H1 (cell line): ENCODE measurements around the gene CYB561D2. TPM values are rescaled to one million over a fixed set of nuclear protein-coding genes. Genes with fewer than 3 reads are reported as not detected.

Experiments
- CTCF ChIA-PET: fragments of 300-600 bp; sonication (Branson Sonifier 250); formaldehyde crosslinking; loops from one replicate; lab custom pipeline; 2021; ENCODE audit not compliant: partially characterized antibody; lab: Charles Lee
- POLR2A ChIA-PET: fragments of 300-600 bp; sonication (Branson Sonifier 250); formaldehyde crosslinking; loops from one replicate; lab custom pipeline; 2021; ENCODE audit warnings: inconsistent platforms; ENCODE audit not compliant: partially characterized antibody; lab: Charles Lee
- DNase-seq, 2 experiments: peaks; one replicate each; pipeline versions ENCODE4 v3.0.0 to v3.0.0-alpha.2; 2010 to 2022; ENCODE audit warnings: low spot score in 2 of 2, low read depth in 1 of 2, mixed read lengths in 1 of 2
- FAIRE-seq: peaks from 2 replicates; lab custom pipeline; 2011; peaks lifted over from hg19 to GRCh38; lab: Jason Lieb, UNC
- H2AFZ ChIP-seq: 2 replicates; pipeline ENCODE4 v1.8.1; 2012; ENCODE audit warnings: low read length, inconsistent platforms
- H2AK5ac ChIP-seq: 2 replicates; pipeline ENCODE4 v1.6.1; 2013; ENCODE audit warnings: low read depth, low read length
- H2BK120ac ChIP-seq: replicated peaks from 2 replicates; pipeline ENCODE3; 2013; ENCODE audit warnings: low read depth, low read length, inconsistent platforms
- H2BK12ac ChIP-seq: 2 replicates; pipeline ENCODE4 v1.6.1; 2013; ENCODE audit warnings: low read depth, low read length
- H2BK15ac ChIP-seq: 2 replicates; pipeline ENCODE4 v1.6.1; 2013; ENCODE audit warnings: low read length
- H2BK20ac ChIP-seq: 2 replicates; pipeline ENCODE4 v1.6.1; 2013; ENCODE audit warnings: low read length
- H2BK5ac ChIP-seq: 2 replicates; pipeline ENCODE4 v1.6.1; 2013; ENCODE audit warnings: low read depth, low read length
- H3K14ac ChIP-seq: 2 replicates; pipeline ENCODE4 v1.6.1; 2013; ENCODE audit warnings: inconsistent platforms; ENCODE audit not compliant: insufficient read length
- H3K18ac ChIP-seq: 2 replicates; pipeline ENCODE4 v1.6.1; 2013; ENCODE audit warnings: low read length; ENCODE audit errors: extremely low read depth
- H3K23ac ChIP-seq: 2 replicates; pipeline ENCODE4 v1.6.1; 2013; ENCODE audit warnings: inconsistent platforms; ENCODE audit not compliant: insufficient read length
- H3K23me2 ChIP-seq: 2 replicates; pipeline ENCODE4 v1.6.1; 2013; ENCODE audit warnings: low read depth, low read length
- H3K27ac ChIP-seq: 2 replicates; pipeline ENCODE4 v1.6.1; 2011; ENCODE audit warnings: low read depth, low read length, inconsistent platforms
- H3K27me3 ChIP-seq, 4 experiments: replicated peaks in 1 of 4; 1 replicate in 1 of 4; 2 replicates in 3 of 4; pipeline versions ENCODE4 v1.6.1 to v1.8.1; 2011 to 2013; ENCODE audit warnings: low read length in 3 of 4, mild to moderate bottlenecking in 3 of 4, inconsistent platforms in 2 of 4, mixed read lengths in 2 of 4, moderate library complexity in 1 of 4; ENCODE audit not compliant: control insufficient read depth in 3 of 4, insufficient read depth in 3 of 4; ENCODE audit errors: extremely low read depth in 1 of 4
- H3K36me3 ChIP-seq, 4 experiments: 2 replicates each; pipeline versions ENCODE4 v1.6.1 to v1.8.1; 2011 to 2013; ENCODE audit warnings: mild to moderate bottlenecking in 4 of 4, low read length in 3 of 4, moderate library complexity in 2 of 4, control low read depth in 1 of 4, inconsistent platforms in 1 of 4; ENCODE audit not compliant: insufficient read depth in 4 of 4, control insufficient read depth in 2 of 4
- H3K4ac ChIP-seq: replicated peaks from 2 replicates; pipeline ENCODE3; 2013; ENCODE audit warnings: low read length, low read depth, mixed read lengths, inconsistent platforms; ENCODE audit not compliant: insufficient read length
- H3K4me1 ChIP-seq, 4 experiments: replicated peaks in 1 of 4; 1 replicate in 1 of 4; 2 replicates in 3 of 4; pipeline versions ENCODE4 v1.6.1 to v1.8.1; 2011 to 2013; ENCODE audit warnings: low read length in 3 of 4, inconsistent platforms in 2 of 4, mixed read lengths in 1 of 4; ENCODE audit not compliant: insufficient read depth in 4 of 4, control insufficient read depth in 3 of 4
- H3K4me2 ChIP-seq, 2 experiments: 2 replicates each; pipeline versions ENCODE4 v1.6.1 to v1.8.1; 2011 to 2013; ENCODE audit warnings: low read depth in 2 of 2, low read length in 2 of 2, control low read depth in 1 of 2, inconsistent platforms in 1 of 2, mild to moderate bottlenecking in 1 of 2; ENCODE audit not compliant: insufficient read depth in 1 of 2
- H3K4me3 ChIP-seq, 4 experiments: fragments of 200-600, 300-600 bp in 1 of 4; sonication (generic), shearing (Covaris generic), sonication (Bioruptor Twin) in 1 of 4; 2 replicates each; pipeline versions ENCODE4 v1.5.1 to v1.8.1; 2011 to 2016; ENCODE audit warnings: low read length in 4 of 4, low read depth in 3 of 4, control low read depth in 2 of 4, inconsistent platforms in 2 of 4, mild to moderate bottlenecking in 2 of 4, mixed read lengths in 1 of 4, moderate library complexity in 1 of 4; ENCODE audit not compliant: insufficient read depth in 2 of 4; ENCODE audit errors: extremely low read depth in 1 of 4
- H3K56ac ChIP-seq: replicated peaks from 2 replicates; pipeline ENCODE3; 2013; ENCODE audit warnings: low read depth, mild to moderate bottlenecking, mixed read lengths, low read length, inconsistent platforms; ENCODE audit not compliant: insufficient read length
- H3K79me1 ChIP-seq: 2 replicates; pipeline ENCODE4 v1.6.1; 2013; ENCODE audit warnings: low read depth, low read length, control low read depth
- H3K79me2 ChIP-seq, 2 experiments: 2 replicates each; pipeline versions ENCODE4 v1.6.1 to v1.8.1; 2012 to 2013; ENCODE audit warnings: low read length in 2 of 2, mild to moderate bottlenecking in 2 of 2, inconsistent platforms in 1 of 2; ENCODE audit not compliant: insufficient read depth in 2 of 2, control insufficient read depth in 1 of 2
- H3K9ac ChIP-seq, 4 experiments: replicated peaks in 1 of 4; 1 replicate in 1 of 4; 2 replicates in 3 of 4; pipeline versions ENCODE4 v1.6.1 to v1.8.1; 2011 to 2013; ENCODE audit warnings: low read depth in 3 of 4, low read length in 3 of 4, control low read depth in 2 of 4, mild to moderate bottlenecking in 2 of 4, moderate library complexity in 2 of 4, inconsistent platforms in 1 of 4; ENCODE audit errors: extremely low read depth in 1 of 4
- H3K9me3 ChIP-seq, 2 experiments: 2 replicates each; pipeline versions ENCODE4 v1.6.1 to v1.8.1; 2012 to 2013; ENCODE audit warnings: mild to moderate bottlenecking in 2 of 2, moderate library complexity in 2 of 2, control low read depth in 1 of 2, inconsistent platforms in 1 of 2, low read depth in 1 of 2, low read length in 1 of 2, mixed read lengths in 1 of 2; ENCODE audit not compliant: insufficient read depth in 2 of 2
- H4K20me1 ChIP-seq, 2 experiments: replicated peaks in 1 of 2; 2 replicates each; pipeline versions ENCODE3 to v1.8.1; 2011 to 2013; ENCODE audit warnings: inconsistent platforms in 2 of 2, low read length in 2 of 2, mild to moderate bottlenecking in 1 of 2; ENCODE audit not compliant: insufficient read depth in 2 of 2, control insufficient read depth in 1 of 2
- H4K5ac ChIP-seq: 2 replicates; pipeline ENCODE4 v1.6.1; 2013; ENCODE audit warnings: low read length, low read depth, mixed read lengths, inconsistent platforms; ENCODE audit not compliant: insufficient read length
- H4K8ac ChIP-seq: 2 replicates; pipeline ENCODE4 v1.8.0; 2013; ENCODE audit warnings: mild to moderate bottlenecking, moderate library complexity, low read length, inconsistent platforms; ENCODE audit not compliant: insufficient read depth; ENCODE audit errors: extremely low read depth
- H4K91ac ChIP-seq: replicated peaks from 2 replicates; pipeline ENCODE3; 2013; ENCODE audit warnings: low read length, mixed read lengths, inconsistent platforms; ENCODE audit not compliant: insufficient read length
- BRCA1 ChIP-seq: IDR thresholded peaks from 2 replicates; pipeline ENCODE4 v1.6.1; 2012; ENCODE audit warnings: low read depth, low read length, improper control_type of control experiment
- CBX5 ChIP-seq: fragments of 300-800, 300-1000 bp; sonication (generic); IDR thresholded peaks from 2 replicates; pipeline ENCODE4 v1.7.1; 2016; ENCODE audit warnings: antibody characterized with exemption, low read length, low read depth
- GTF2F1 ChIP-seq: IDR thresholded peaks from 2 replicates; pipeline ENCODE4 v1.6.1; 2012; ENCODE audit warnings: low read depth, low read length, improper control_type of control experiment, borderline replicate concordance
- RNF2 ChIP-seq: fragments of 200-900, 300-1000 bp; sonication (generic); IDR thresholded peaks from 2 replicates; pipeline ENCODE4 v1.7.1; 2016; ENCODE audit warnings: borderline replicate concordance, low read depth, mild to moderate bottlenecking, antibody characterized with exemption, low read length; ENCODE audit not compliant: poor library complexity, severe bottlenecking; ENCODE audit errors: missing control alignments
- SAP30 ChIP-seq: fragments of 300-600 bp; sonication (generic); IDR thresholded peaks from 2 replicates; pipeline ENCODE4 v1.7.1; 2012; ENCODE audit warnings: low read length, moderate library complexity, mild to moderate bottlenecking, inconsistent platforms; ENCODE audit not compliant: insufficient read depth, insufficient replicate concordance
- SP1 ChIP-seq: IDR thresholded peaks from 2 replicates; pipeline ENCODE4 v1.6.1; 2011; ENCODE audit warnings: low read depth, low read length
- SP2 ChIP-seq: IDR thresholded peaks from 2 replicates; pipeline ENCODE4 v1.6.1; 2012; ENCODE audit warnings: mild to moderate bottlenecking, low read length, inconsistent platforms
- SRF ChIP-seq: IDR thresholded peaks from 2 replicates; pipeline ENCODE4 v1.6.1; 2011; ENCODE audit warnings: mild to moderate bottlenecking, low read depth, low read length, moderate library complexity
- SUZ12 ChIP-seq: fragments of 200-600 bp; sonication (generic); IDR thresholded peaks from 2 replicates; pipeline ENCODE4 v1.6.1; 2012; ENCODE audit warnings: mild to moderate bottlenecking, inconsistent platforms, low read length, moderate library complexity, mixed read lengths
- TEAD4 ChIP-seq: IDR thresholded peaks from 2 replicates; pipeline ENCODE4 v1.6.1; 2012; ENCODE audit warnings: low read depth, low read length, inconsistent platforms, mixed read lengths
- ZNF274 ChIP-seq: IDR thresholded peaks from 2 replicates; pipeline ENCODE4 v1.7.0; 2012; ENCODE audit warnings: low read length, borderline replicate concordance; ENCODE audit errors: extremely low read depth
- WGBS, 2 experiments: shearing (Covaris generic) in 1 of 2; methylation state at CpG; one replicate each; pipeline versions ENCODE4 v1.1.6 to v1.1.7; 2013 to 2015; ENCODE audit warnings: low lambda C conversion rate in 2 of 2, mixed read lengths in 2 of 2, inconsistent platforms in 1 of 2, low coverage in 1 of 2, missing lambda C conversion rate in 1 of 2; ENCODE audit not compliant: insufficient replicate concordance in 2 of 2, insufficient coverage in 1 of 2, insufficient read length in 1 of 2; ENCODE audit errors: extremely low coverage in 1 of 2, missing lambda C conversion rate in 1 of 2; 5-methylcytosine and 5-hydroxymethylcytosine counted together
- polyA plus RNA-seq, 7 experiments: library from polyadenylated mRNA; depleted of rRNA in 3 of 7; stranded (reverse) in 5 of 7; unstranded in 2 of 7; fragments of >200 nt in 5 of 7; fragments of 200-250 nt in 2 of 7; gene quantifications; 1 replicate in 5 of 7; 2 replicates in 1 of 7; 4 replicates in 1 of 7; pipeline versions ENCODE4 v1.2.1 to v1.2.3, GENCODE V29; 2011 to 2013; ENCODE audit warnings: missing spikeins in 2 of 7, mixed read lengths in 2 of 7
- total RNA-seq: library from RNA; stranded (reverse); fragmentation: NEBNext Ultra II Directional; extraction: Animal tissue kit (Norgen Biotek cat#: 25700); gene quantifications from 2 replicates; pipeline ENCODE4 v1.2.1, GENCODE V29; 2021

The CYB561D2 gene
- total and polyA plus RNA-seq, 2 of the 8 experiments (the other 6 are each of a cell fraction or from before 2014, with no cell fraction given): 9.8 to 34.0 TPM

- Histone ChIP-seq H3K9me3 (no peaks in the 10 kb centered on the region), H3K4me2 (peak within 1 kb of the TSS; percentile 65 to 87), H2BK120ac (no peak within 1 kb of the TSS), H3K79me2 (peaks cover 0 to 11% of the 10 kb centered on the region in 2 experiments; a peak in 2 of 4 replicates), H3K4ac (peak within 1 kb of the TSS; percentile 6), H3K56ac (no peak within 1 kb of the TSS), H4K91ac (peak within 1 kb of the TSS; percentile 34), H3K23me2 (peaks cover 22% of the 10 kb centered on the region), H3K27me3 (peaks cover 23 to 66% (median 52%) of the 10 kb centered on the region in 4 experiments), H3K23ac (no peak within 1 kb of the TSS), H2BK12ac (peak within 1 kb of the TSS; percentile 68; the same call in 1 of the 2 replicates), H3K27ac (no peak within 1 kb of the TSS), H4K5ac (no peak within 1 kb of the TSS), H4K20me1 (peaks cover 0 to 10% of the 10 kb centered on the region in 2 experiments), H3K79me1 (peaks cover 1% of the 10 kb centered on the region; the same call in 1 of the 2 replicates), H3K14ac (no peak within 1 kb of the TSS), H3K9ac (no peak within 1 kb of the TSS; a peak in 1 of 7 replicates), H2AFZ (peak within 1 kb of the TSS; percentile 81; the same call in 1 of the 2 replicates), H4K8ac (peak within 1 kb of the TSS; percentile 83), H3K4me1 (peaks cover 0 to 19% (median 14%) of the 10 kb centered on the region in 4 experiments; a peak in 5 of 7 replicates), H2BK5ac (peak within 1 kb of the TSS; percentile 30; the same call in 1 of the 2 replicates), H3K4me3 (peak within 1 kb of the TSS; percentile 33 to 63 (median 46)), H2BK20ac (no peak within 1 kb of the TSS), H2BK15ac (peak within 1 kb of the TSS; percentile 98), H2AK5ac (no peak within 1 kb of the TSS), H3K18ac (peak within 1 kb of the TSS; percentile 75), H3K36me3 (no peaks in the 10 kb centered on the region)
- ChIA-PET CTCF (interaction anchor here (0.7 to 10.0 kb wide), 8 partner anchors 9 to 273 kb away, joined by 3 to 84 read pairs (median 3); no protein-coding TSS in a partner anchor), POLR2A (interaction anchor here (0.5 to 3.3 kb wide), 9 partner anchors 9 to 78 kb away, joined by 3 to 17 read pairs (median 3); partner anchors contain the start of genes CYB561D2, HYAL2, NPRL2 and TUSC2)
- WGBS, 2 experiments: 9% methylated on average over 75 of the region's 85 CpGs; no CpG with 5 or more reads in 1 of the 2 experiments
- DNase-seq: peak in 1 of 2 experiments; percentile 66
- FAIRE-seq: no peak
- no peak for TF ChIP-seq CBX5
- TF ChIP-seq GTF2F1: no peak
- peak; percentile 44 for TF ChIP-seq RNF2
- TF ChIP-seq SP2: no peak
- no peak for TF ChIP-seq SAP30
- no peak for TF ChIP-seq SRF
- TF ChIP-seq SUZ12: peak; percentile 83
- TF ChIP-seq SP1: no peak
- no peak for TF ChIP-seq BRCA1
- no peak for TF ChIP-seq ZNF274
- TF ChIP-seq TEAD4: no peak
These were observed 10.0 kb upstream of the CYB561D2 start, which contains the start of gene RASSF1 for GRCh38 chr3:50340448-50341329. TSS of gene RASSF1 (minus strand) at chr3:50340836. CDS start at chr3:50340805, 31 bp downstream.
